NCI-H526 (cell line): ENCODE data around the gene HMMR.
A peak's percentile ranks its signal among the peaks of the same experiment; 100 is the strongest.
"Not testable (repeated sequence)": the region's sequence is repeated elsewhere in the genome, so short reads cannot be mapped to it uniquely, and the experiment has no call there.

Experiments
- DNase-seq, 2 experiments: peaks; one replicate each; lab custom pipeline; 2025; lab: John Stamatoyannopoulos, UW

Gene HMMR

GRCh38 chr5:163460562-163461171 lies at the start of gene HMMR:
Gene HMMR (plus strand): TSS chr5:163460632. CDS start chr5:163460693, 61 bp downstream.
- peak; percentile 50 to 52 for DNase-seq

- not testable (repeated sequence) for DNase-seq
These were observed 44.8 kb upstream of the HMMR start for GRCh38 chr5:163415673-163416072.

GRCh38 chr5:163424836-163425235 lies 35.6 kb upstream of the HMMR start:
- no peak for DNase-seq

GRCh38 chr5:163426128-163426527 lies 34.3 kb upstream of the HMMR start:
- DNase-seq: not testable (repeated sequence)

- no peak for DNase-seq
These were observed 27.9 kb upstream of the HMMR start for GRCh38 chr5:163432544-163432943.

- DNase-seq: no peak
These were observed 27.2 kb upstream of the HMMR start for GRCh38 chr5:163433271-163433670.

- DNase-seq: no peak
These were observed 26.0 kb upstream of the HMMR start for GRCh38 chr5:163434401-163434866.

GRCh38 chr5:163436515-163436914 lies 23.9 kb upstream of the HMMR start:
- no peak for DNase-seq

- DNase-seq: no peak
These were observed 23.5 kb upstream of the HMMR start for GRCh38 chr5:163437011-163437308.

- DNase-seq: peak; percentile 91 to 95
These were observed 22.9 kb upstream of the HMMR start, which contains the start of gene CCNG1 for GRCh38 chr5:163437309-163438182. Gene CCNG1 (plus strand): TSS chr5:163437595. CDS start chr5:163439257, 1,662 bp downstream.

GRCh38 chr5:163439092-163439425 lies 21.4 kb upstream of the HMMR start:
- no peak for DNase-seq

- DNase-seq: no peak
These were observed 19.5 kb upstream of the HMMR start for GRCh38 chr5:163440954-163441353.

- DNase-seq: no peak
These were observed 15.9 kb upstream of the HMMR start for GRCh38 chr5:163444526-163444925.

- DNase-seq: no peak
These were observed 15.1 kb upstream of the HMMR start for GRCh38 chr5:163445345-163445744.

GRCh38 chr5:163447191-163447590 lies 13.2 kb upstream of the HMMR start:
- no peak for DNase-seq

- DNase-seq: no peak
These were observed 12.6 kb upstream of the HMMR start for GRCh38 chr5:163447875-163448274.

GRCh38 chr5:163448491-163448890 lies 11.9 kb upstream of the HMMR start:
- DNase-seq: no peak

GRCh38 chr5:163451489-163451888 lies 8.9 kb upstream of the HMMR start:
- no peak for DNase-seq

GRCh38 chr5:163453705-163454104 lies 6.7 kb upstream of the HMMR start:
- DNase-seq: no peak

GRCh38 chr5:163455406-163455805 lies 5.0 kb upstream of the HMMR start:
- DNase-seq: not testable (repeated sequence)

- no peak for DNase-seq
These were observed 4.3 kb upstream of the HMMR start for GRCh38 chr5:163456029-163456589.

GRCh38 chr5:163456840-163457239 lies 3.6 kb upstream of the HMMR start:
- no peak for DNase-seq

GRCh38 chr5:163458778-163459385 lies 1.6 kb upstream of the HMMR start:
- no peak for DNase-seq
